HG02970 (cell line): ENCODE data around the gene PGLYRP1.

ENCODE experiments used
- ATAC-seq: cut with Tn5 transposase; IDR thresholded peaks from one replicate; pipeline ENCODE4 v1.9.1; 2021; ENCODE audit warnings: mild to moderate bottlenecking, moderate library complexity, moderate number of reproducible peaks; ENCODE audit not compliant: unreplicated experiment, low FRiP score

The PGLYRP1 gene

DNA sequence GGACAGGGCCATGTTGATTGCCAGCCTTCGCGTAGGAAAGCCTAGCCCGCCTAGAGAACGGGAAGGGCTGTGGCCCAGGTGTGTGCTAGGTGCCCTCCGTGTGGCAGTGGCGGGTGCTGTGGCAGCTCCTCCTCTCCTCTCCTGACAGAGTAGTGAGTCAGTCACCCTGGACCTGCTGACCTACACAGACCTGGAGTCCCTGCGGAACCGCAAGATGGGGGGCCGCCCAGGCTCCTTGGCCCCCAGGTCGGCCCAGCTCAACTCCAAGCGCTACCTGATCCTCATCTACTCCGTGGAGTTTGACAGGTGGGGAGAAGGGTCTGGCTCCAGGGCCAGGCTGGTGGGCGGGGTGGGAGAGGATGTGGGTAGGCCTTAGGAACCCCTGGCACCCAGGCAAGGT lies 16.4 kb downstream of the PGLYRP1 start:
- ATAC-seq = no peak

- ATAC-seq = no peak
These were observed 20.1 kb downstream of the PGLYRP1 start for GRCh38 chr19:46002678-46003275.

DNA sequence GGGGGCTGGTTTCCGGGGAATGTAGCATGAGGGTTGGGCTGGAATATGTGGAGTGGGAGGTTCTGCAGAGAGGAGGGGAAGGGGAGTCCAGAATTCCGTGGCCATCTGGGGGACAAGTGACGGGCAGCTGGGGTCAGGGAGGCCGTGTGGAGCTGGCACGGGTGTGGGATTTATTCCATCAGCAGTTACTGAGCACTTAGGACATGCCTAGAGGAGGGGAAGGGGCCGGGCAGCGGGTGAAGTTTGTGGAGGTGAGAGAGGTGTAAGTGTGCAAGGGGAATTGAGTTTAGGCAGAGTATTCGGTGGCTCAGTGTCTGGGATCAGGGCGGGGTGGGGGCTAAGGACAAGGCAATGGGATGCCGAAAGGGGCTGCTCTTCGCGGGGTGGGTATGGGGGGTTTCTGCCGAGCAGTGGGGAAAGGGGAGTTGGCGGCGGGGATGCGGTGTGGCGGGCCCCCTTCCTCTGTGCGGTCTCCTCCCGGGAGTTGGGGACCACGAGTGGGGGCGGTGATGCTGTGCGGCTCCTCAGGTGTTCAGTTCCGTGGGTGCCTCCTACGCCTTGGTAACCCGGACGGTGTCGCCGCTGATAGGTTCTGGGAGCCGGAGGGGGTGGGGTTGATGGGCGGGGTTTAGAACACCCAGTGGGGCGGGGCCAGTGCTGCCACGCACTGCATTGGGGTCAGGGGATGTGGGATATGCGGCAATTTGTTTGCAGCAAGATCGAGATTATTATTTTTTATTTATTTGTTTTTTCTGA lies 22.2 kb downstream of the PGLYRP1 start:
- no peak for ATAC-seq

- no peak for ATAC-seq
These were observed 23.2 kb downstream of the PGLYRP1 start for GRCh38 chr19:45999653-46000121.

GRCh38 chr19:45998834-45999233 lies 24.0 kb downstream of the PGLYRP1 start:
- ATAC-seq = no peak

- ATAC-seq = no peak
These were observed 25.9 kb downstream of the PGLYRP1 start for GRCh38 chr19:45996933-45997332.

DNA sequence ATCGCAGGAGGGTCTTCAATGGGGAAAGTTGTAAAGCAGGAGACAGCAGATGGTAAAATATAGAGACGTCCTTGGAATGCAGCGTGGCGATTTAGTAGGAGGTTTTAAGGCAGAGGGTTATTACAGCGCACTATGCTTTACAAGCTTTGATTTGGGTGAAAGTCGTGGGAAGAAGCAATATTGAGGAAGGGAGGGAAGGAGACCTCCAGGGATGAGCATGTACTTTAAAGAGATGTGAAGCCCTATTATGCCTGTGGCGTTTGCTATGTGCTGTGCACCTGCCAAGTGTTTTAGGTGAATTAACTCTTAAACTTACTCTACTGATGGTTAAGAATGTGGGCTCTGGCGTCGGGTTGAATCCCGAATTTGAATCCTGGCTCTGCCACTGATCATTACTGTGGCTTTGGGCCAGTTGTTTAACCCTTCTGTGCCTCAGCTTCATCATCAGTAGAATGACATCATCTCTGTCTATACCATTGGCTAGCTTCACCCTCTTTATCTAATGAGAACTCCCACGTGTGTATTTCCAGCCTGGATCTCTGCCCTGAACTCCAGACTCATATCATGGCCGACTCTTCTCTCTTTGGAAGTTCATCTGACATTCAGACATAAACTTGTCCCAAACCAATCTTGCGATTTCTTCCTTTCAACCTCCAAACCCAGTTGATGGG lies 27.0 kb downstream of the PGLYRP1 start:
- no peak for ATAC-seq

- peak; percentile 98 for ATAC-seq
These were observed 27.7 kb downstream of the PGLYRP1 start, which contains the start of gene CCDC61 for GRCh38 chr19:45994998-45995714. Gene CCDC61 (plus strand): TSS chr19:45995467. CDS start chr19:46003019, 7,552 bp downstream.

GRCh38 chr19:45994456-45994997 lies 28.3 kb downstream of the PGLYRP1 start:
- ATAC-seq = no peak

DNA sequence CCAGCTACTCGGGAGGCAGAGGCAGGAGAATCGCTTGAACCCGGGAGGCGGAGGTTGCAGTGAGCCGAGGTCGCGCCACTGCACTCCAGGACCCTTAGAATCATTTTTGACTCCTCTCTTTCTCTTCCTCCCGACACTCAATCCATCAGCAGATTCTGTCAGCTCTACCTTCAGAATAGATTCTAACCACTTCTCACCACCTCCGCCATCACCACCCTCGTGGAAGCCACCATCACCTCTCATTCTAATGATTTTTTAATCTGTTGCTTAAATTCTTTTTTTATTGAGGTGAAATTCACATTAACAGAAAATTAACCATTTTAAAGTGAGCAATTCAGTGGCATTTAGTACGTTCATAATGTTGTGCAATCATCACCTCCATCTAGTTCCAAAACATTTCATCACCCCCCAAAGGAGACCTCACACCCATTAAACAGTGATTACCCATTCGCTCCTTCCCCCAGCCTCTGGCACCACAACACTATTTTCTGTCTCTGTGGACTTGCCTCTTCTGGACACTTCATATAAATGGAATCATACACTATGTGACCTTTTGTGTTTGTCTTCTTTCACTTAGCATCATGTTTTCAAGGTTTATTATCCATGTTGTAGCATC lies 32.6 kb downstream of the PGLYRP1 start:
- ATAC-seq = no peak

GRCh38 chr19:45985321-45985720 lies 37.5 kb downstream of the PGLYRP1 start:
- ATAC-seq = no peak

GRCh38 chr19:45981350-45981749 lies 41.5 kb downstream of the PGLYRP1 start:
- no peak for ATAC-seq

- ATAC-seq = no peak
These were observed 44.7 kb downstream of the PGLYRP1 start for GRCh38 chr19:45978156-45978555.

DNA sequence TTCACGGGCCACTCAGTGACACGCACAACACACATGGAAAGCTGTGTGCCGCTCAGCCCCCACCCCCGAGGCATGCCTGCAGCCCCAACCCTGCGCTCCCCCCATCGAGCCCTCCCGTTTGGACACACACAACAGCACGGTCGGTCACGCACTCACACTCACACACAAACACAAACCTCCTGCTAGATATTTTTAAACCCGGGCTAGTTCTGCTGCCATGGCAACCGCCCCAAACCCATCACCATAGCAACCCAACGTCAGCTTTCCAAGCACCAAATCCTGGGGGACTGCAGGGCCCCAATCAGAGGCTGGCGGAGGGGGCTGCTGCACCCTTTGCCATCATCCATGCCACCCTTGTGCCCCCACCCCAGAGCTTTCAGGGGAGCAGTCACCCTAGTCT lies 46.7 kb downstream of the PGLYRP1 start:
- ATAC-seq = no peak

- ATAC-seq = no peak
These were observed 47.4 kb downstream of the PGLYRP1 start for GRCh38 chr19:45975306-45976070.

DNA sequence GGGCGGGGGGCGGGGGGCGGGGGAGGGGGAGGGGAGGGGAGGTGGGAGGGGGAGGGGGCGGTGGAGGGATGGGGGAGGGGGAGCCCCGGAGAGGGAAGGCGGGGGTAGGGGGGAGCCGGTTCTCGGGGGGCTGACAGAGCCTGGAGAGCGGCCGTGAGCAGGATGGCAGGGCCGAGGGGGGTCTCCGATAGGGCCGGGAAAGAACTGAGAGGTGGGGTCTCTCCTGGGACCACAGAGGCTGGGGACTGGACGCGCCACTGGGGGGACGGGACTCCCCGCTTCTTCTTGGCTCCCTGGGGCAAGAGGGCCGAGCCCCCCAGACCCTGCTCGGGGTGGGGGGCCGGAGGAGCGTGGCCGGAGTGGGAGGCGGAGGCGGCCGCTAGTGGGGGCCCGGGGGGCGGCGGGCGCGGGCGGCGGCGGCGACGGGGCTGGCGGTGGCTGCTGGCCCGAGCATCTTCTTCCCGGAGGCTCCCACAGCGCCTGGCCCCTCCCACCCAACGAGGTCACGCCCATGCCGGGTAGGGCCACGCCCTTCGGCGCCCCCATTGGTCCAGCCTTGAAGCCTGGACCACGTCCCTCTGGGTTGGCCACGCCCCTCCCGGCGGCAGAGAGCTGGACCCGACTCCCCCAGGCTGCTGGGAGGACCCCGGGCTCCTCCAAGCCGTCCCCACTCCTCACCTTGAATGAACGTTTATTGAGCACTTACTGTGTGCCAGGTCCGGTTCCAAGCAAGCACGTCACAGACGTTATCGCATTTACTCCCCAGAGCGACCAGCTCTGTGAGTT lies 49.1 kb downstream of the PGLYRP1 start, which contains the start of gene NOVA2:
Gene NOVA2 (minus strand): TSS at position 313 of the 786 bp plus-strand sequence. CDS start 514 bp downstream, outside the sequence.
- ATAC-seq = no peak

DNA sequence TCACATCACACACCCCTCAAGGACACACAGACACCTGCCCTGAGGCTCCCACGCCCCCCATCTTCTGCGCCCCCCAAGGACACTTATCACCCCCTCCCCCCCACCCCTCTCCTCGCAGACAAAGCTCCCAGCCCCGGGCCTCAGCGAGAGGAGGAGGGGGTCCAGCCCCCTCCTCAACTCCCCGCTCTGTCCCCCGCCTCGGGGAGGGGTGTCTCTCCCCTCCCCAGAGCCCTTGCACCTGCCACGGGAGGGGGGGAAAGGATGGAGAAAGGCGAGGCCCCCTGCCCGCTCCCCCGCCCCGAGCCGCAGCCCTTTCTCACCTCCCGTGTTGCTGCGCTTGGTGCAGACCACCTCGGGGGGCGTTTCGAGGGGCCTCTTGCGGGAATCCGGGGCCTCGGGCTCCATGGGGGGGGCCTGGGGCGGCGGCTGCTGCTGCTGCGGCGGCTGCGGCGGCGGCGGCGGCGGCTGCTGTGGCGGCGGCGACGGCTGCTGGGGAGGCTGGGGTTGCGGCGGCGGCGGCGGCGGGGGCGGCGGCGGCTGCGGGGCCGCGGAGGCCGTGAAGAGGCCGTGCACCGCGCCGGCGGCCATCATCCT lies 49.8 kb downstream of the PGLYRP1 start:
- no peak for ATAC-seq
